ENCODE results near the gene MX2.
"Not testable (repeated sequence)": the region's sequence is repeated elsewhere in the genome, so short reads cannot be mapped to it uniquely, and the experiment has no call there.

MX2 gene

DNA sequence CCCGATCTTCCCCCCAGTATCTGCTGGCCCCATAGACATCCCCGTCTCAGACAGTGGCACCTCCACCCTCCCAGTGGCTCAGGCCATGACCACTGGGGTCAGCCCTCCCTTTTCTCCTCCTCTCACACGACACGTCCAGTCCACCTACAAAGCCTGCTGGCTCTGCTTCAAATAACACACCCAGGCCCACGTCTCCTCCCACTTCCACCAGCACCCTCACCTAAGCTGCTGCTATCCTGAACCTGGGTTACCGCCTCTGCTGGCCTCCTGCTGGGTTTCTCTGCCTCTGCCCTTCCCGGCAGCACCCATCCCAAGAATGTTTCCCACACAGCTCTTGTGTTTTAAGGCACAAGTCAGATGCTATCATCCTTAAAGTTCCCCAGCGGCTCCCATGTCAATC is 26.0 kb downstream of the MX2 start:
- no peak for DNase-seq

DNA sequence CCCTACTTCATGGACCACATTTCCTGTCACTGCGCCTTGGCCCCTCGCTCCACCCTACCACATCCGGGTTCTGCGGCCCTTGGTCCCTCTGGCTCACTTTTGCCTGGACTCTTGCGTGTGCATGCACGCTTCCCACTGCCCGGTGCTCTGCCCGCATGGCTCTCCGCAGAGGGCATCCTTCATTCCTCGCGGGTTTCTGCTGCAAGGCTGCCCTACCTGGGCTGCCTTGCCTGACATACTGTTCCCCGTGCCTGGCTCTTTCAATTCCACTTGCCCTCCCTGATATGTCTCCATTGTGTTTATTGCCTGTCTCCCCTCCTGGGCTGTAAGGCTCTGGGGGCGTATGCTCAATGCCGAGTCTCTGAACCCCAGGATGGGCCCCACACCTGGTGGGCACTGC is 26.4 kb downstream of the MX2 start:
- no peak for DNase-seq

DNA sequence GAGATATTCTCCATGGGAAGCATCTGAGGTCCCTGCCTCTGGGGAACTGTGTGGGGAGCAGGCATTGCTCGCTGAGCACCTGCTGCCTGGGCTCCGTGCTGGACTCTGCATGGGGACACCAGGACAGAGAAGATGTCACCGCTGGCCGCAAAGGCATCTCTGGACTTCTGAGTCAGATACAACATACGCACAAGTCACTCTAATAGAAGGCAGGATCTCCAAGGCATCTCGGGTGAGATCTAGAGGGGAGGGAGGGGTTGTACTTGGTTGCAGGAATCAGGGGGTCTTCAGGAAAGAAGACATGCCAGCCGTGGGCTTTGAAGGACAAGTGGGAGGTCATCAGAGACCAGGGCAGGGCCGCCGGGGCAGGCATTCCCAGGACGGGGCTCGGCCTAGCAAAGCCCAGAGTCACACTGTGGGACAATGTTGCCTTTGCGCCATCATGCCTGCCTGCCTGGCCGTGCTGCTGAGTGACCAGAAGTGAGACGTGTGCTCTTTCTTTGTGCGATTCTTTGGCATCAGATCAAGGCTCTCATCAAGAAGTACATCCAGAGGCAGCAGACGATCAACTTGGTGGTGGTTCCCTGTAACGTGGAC is 28.3 kb downstream of the MX2 start:
- DNase-seq = no peak

DNA sequence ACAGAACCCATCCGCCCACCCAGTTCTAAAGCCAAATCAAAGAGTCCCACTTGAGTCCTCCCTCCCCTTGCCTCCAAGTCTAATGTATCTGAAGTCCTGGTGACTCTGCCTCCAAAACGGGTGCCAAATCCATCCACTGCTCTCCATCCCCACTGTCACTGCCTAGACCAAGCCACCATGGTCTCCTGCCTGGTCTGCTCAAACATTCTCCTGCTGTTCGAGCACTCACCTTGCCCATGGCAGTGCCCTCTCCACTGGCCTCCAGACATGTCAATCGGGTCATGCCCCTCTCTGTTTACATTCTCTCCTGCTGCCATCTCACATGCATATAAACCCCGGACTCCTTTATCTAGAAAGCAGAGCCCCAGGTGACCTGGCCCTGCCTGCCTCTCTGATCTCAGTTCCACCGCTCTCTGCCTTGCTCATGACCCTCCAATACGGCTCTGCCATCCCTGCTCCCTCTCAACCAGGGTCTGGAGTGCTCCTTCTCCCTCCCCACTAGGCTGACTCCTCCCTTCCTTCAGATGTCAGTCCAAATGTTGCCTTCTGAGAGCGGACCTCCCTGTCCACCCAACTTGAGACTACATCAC is 32.1 kb downstream of the MX2 start:
- no peak for DNase-seq

DNA sequence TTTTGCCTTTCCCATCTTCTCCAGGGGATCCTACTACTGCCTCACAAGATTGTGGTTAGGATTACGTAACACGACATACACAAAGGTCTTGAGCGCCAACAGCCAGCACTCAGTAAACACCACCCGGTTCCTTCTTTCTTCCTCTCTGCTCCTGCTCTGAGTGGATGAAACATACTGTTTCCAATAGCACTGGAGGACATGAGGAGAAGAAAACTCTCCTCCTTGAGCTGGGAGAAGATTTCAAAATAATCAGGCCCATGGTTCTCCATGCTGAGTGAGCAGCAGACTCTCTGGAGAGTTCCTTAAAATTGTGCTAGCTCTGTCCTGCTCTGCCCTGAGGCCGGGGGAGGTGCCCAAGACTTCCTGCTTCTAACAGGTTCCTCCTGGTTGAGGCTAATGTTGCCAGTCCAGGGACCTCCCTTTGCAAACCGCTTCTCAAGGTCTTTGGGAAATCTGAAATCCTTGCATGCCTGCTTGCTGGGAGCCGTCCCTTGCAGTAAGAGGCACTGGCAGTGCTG is 34.8 kb downstream of the MX2 start:
- DNase-seq = no peak

DNA sequence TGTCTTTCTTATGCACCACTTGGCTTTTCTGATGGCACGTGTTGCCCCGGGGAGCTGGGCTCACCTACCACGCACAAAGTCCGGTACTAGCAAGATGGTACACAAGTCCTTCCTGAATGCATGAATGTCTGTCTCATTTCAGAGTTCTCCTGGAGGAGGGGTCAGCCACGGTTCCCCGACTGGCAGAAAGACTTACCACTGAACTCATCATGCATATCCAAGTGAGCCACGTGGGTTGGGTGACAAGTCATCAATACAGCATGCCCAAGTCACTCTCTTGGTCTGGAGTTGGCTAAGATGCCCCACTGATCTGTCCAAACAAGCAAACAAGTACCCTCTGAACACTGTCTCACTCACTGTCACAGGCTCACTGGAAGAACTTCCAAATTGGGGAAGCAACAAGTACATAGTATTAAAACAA is 35.7 kb downstream of the MX2 start:
- DNase-seq = no peak

DNA sequence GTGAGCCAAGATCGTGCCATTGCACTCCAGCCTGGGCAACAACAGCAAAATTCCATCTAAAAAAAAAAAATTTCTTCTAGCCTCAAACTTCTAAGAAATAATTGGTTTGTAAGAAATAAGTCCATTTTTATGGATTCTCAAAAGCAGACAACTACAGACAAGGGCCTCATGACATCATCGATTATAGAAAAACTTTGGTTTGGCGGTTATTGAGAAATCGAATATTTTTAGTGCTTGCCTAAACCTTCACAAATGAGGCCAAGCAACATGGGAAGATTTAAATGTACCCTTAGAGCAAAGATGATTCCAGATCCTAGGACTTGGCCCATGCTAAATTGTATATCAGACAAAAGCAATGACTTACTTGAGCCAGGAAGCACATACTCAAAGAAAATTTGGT is 36.4 kb downstream of the MX2 start:
- DNase-seq = no peak

DNA sequence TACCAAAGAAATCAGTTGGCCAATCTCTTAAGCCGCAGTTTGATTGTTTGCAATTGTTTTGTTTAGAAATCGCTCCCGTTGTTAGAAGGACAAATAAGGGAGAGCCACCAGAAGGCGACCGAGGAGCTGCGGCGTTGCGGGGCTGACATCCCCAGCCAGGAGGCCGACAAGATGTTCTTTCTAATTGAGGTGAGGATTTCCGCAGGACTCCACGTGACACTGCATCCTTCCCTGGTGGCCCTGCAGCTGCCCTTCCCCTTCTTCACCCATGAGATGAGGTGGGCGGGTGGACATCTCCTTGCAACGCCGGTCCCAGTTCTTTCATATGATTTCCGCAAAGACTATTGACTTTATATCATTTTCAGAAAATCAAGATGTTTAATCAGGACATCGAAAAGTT is 37.0 kb downstream of the MX2 start:
- DNase-seq = no peak

DNA sequence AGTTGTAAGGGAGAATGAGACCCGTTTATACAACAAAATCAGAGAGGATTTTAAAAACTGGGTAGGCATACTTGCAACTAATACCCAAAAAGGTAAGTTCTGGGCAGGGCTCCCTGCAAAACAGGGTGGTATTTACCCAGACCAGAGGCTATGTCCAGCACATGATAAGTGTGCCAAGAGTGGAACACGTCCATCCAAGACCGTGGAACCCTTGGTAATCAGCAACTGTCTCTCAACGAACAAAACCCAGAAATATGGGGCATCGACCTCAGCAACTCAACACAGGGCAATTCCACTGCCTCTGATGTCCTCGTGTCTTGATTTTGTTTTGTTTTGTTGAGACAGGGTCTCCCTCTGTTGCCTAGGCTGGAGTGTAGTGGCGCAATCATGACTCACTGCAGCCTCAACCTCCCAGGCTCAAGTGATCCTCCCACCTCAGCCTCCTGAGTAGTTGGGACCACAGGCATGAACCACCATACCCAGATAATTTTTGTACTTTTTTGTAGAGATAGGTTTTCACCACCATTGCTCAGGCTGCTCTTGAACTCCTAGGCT is 37.5 kb downstream of the MX2 start:
- no peak for DNase-seq

DNA sequence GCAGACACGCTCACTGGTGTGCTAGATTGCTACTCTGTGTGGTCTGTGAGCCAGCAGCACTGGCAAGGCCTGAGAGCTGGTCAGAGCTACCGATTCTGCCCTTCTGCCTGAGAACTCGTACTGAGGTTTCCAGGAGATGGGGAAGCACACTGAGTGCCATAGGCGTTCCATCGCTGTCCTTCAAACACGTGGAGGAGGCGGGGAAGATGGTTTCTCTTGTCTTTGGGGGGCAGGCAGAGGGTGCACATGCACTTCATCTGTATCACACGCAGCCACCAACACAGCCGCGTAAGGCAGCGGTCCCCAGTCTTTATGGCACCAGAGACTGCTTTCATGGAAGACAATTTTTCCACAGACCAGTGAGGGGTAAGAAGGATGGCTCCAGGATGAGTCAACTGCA is 40.4 kb downstream of the MX2 start:
- no peak for DNase-seq

DNA sequence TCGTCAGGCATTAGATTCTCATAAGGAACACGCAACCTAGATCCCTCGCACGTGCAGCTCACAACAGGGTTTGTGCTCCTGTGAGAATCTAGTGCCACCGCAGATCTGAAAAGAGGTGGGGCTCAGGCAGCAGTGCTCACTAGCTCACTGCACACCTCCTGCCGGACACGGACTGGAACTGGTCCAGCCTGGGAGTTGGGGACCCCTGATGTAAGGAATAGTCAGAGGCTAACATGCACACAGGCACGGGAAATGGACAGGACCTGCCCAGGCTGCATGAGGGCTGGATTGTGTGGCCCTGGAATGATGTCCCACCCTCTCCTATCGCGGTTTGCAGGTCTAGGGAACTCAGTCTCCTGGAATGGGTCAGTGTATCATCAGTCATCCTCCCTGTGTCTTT is 41.0 kb downstream of the MX2 start:
- DNase-seq = no peak

DNA sequence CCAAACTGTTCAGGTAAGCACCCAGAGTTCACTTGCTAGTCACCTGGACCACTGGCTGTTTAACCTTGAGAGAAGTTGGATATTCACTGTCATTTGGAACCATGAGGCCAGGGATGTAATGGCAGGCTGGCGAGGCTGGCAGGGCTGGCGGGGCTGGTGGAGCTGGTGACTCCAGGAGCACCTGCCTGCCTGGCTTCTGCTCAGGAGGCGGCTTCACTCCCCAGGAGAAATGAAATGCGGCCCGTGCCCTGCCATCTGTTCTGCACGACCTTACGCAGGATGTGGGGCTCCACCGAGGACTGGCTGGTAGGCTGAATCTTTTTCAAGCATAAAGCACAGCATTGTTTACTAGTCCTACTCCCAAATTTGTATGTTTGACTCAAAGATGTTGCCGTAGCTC is 41.5 kb downstream of the MX2 start:
- no peak for DNase-seq

DNA sequence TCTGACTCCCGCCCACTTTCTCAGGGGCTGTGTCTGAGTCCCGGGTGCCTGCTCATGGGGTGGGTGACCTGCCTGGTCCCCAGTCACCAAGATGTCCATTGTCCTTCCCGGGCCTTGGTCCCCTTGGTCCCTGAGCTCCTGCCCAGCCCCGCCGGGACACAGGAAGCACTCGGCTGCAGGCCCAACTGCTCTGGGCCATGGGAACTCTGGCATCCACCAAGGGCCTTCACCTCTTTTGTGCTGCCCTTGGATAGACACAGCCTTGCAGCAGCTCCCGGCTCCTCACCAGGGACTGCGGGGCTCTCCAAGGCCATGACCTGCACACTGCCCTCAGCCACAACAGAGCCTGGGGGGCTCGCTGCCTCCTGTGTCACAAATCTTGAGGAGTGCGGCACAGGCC is 42.1 kb downstream of the MX2 start:
- no peak for DNase-seq

DNA sequence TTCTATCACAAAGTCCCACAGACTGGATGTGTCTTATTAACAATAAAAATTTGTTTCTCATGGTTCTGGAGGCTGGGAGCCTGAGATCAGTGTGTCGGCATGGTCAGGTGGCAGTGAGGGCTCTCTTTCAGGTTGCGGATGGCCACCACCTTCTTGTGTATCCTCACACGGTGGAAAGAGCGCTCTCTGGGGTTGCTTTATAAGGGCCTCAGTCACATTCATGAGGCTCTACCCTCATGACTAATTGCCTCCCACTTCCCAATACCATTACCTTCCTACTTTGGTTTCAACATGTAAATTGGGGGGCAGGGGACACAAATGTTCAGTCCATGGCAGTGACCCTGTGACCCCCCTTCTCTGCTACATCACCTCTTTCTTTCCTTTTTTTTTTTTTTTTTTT is 43.5 kb downstream of the MX2 start:
- no peak for DNase-seq

DNA sequence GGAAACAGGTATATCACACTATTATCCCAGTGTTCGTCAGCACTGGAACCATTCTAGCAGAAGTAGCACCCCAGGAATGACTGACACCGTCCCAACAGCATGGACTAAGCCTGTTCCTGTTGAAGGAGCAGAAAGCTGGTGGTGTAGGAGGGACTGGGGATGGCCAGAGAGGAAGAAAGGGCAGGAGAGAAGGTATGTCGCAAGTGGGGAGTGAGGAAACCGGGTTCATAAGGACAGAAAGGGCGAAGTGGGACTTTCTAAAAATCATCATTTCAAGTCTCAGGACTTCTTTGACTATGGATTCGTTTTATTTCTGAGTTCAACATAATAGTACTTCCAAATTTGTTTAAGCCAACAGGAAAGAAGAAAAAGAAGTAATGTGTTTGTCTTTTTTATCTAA is 44.5 kb downstream of the MX2 start:
- no peak for DNase-seq

DNA sequence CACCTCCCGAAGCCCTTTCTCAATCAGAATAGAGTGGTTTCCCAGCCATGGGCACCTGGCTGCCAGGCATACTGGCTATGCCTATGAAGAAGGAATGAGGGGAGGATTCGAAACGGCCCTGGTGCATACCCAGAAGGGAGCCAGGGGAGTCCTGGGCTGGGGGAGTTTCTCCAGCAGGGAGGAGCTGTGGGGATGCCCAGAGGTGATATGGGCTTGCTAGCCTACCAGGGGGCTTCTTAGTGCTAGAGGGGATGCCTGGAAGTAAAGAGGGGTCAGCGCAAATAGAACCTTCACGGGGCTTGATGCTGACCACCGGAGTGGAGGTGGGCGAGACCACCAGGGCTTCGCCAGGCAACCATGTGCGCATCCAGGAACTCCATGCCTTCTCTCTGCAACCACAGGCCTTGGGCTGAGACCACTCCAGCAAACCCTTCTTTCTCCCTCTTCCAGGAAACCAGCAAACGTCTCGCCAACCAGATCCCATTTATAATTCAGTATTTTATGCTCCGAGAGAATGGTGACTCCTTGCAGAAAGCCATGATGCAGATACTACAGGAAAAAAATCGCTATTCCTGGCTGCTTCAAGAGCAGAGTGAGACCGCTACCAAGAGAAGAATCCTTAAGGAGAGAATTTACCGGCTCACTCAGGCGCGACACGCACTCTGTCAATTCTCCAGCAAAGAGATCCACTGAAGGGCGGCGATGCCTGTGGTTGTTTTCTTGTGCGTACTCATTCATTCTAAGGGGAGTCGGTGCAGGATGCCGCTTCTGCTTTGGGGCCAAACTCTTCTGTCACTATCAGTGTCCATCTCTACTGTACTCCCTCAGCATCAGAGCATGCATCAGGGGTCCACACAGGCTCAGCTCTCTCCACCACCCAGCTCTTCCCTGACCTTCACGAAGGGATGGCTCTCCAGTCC is 46.0 kb downstream of the MX2 start:
- no peak for DNase-seq

DNA sequence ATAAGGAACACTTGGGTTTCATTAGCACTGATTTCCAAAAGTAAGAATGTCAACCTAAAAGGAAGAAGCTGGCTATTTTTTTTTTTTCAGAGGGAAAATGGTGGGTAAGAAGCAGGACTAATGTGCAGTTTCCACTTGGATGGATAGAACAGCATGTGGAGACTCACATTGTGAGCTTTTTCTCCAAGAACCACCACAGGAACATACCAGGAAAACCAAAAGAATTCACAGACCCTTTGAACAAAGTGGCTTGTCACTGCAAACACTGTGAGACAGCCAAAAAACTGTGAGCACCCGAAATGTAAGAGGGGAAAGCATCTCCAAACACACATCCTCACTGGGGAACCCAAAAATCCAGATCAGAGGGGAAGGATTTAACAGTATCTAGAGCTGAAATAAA is 48.5 kb downstream of the MX2 start:
- no peak for DNase-seq

DNA sequence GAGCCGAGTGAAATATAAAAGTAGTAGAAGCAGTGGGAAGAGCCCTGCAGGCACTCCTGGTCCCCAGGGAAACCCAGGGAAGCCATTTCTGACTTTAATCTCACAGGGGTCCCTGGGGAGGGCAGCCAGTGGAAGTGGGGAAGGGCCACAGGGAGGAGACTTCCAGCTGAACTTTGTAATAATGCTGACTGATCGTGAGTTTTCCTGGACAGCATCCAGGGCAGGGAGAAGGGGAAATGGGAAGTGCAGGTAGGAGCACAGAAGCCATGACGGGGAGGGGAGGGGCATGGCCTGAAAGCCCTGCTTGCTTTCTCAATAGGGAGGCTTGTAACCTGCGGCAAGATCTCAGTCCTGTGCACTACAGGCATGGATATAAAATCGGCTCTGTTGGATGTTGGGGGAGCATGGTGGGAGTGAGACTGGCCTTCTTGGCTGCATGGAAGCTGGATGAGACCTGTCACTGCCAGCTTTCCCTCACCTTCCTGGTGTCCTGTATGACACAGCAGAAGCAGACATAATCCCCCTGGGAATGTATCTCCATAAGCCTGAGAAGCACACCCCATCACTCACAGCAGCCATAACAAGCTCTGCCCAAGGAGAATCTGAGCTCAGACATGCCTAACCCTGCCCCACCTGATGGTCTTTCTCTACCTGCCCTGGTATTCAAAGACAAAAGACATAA is 49.1 kb downstream of the MX2 start:
- no peak for DNase-seq

DNA sequence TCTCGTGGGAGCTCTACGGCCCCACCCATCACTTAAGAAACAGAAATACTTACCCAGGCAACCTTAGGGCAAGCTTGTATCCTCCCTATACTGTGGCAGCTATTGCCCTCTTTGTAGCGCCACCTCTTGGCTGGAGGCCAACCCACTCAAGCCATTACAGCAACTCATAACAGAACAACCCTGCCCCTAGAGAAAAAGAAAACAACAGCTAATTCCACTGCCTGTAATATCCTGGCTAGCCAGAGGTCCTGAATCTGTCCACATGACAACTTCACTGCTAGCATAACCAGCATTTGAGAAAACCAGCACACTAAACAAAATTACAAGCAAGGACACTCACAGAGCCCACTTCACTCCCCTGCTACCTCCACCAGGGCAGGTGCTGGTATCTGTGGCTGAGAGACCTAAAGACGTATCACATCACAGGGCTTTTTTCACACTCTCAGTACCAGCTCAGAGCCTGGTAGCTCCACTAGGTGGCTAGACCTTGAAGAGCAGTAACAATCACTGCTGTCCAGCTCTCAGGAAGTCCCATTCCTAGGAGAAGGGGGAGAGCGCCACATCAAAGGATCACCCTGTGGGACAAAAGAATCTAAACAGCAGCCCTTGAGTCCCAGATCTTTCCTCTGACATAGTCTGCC is 49.7 kb downstream of the MX2 start:
- no peak for DNase-seq

DNA sequence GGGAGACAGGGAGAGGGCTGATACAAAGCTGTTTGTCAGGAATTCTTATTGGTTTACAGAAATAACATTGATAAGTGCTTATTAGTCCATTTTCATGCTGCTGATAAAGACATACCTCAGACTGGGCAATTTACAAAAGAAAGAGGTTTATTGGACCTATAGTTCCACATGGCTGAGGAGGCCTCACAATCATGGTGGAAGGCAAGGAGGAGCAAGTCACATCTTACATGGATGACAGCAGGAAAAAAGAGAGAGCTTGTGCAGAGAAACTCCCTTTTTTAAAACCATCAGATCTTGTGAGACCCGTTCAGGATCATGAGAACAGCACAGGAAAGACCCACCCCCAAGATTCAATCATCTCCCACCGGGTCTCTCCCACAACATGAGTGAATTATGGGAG is 55.7 kb downstream of the MX2 start:
- not testable (repeated sequence) for DNase-seq

DNA sequence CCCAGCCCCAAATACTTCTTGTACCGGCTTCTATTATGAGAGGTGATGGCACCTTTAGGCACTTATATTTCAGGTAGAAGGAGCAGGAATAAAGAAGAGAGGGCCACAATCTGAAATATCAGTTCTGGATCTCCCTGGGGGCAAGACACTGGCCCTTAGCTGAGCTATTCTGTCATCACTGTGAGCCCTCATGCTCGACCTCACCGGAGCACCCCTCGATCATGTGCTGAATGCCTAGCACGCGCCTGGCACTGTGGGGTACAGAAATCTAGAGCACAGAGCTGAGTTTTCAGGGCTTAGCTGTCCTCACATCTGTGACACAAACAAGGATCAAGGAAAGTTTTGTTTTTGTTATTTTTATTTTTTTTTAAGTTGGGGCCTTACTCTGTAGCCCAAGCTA is 56.6 kb downstream of the MX2 start:
- no peak for DNase-seq

DNA sequence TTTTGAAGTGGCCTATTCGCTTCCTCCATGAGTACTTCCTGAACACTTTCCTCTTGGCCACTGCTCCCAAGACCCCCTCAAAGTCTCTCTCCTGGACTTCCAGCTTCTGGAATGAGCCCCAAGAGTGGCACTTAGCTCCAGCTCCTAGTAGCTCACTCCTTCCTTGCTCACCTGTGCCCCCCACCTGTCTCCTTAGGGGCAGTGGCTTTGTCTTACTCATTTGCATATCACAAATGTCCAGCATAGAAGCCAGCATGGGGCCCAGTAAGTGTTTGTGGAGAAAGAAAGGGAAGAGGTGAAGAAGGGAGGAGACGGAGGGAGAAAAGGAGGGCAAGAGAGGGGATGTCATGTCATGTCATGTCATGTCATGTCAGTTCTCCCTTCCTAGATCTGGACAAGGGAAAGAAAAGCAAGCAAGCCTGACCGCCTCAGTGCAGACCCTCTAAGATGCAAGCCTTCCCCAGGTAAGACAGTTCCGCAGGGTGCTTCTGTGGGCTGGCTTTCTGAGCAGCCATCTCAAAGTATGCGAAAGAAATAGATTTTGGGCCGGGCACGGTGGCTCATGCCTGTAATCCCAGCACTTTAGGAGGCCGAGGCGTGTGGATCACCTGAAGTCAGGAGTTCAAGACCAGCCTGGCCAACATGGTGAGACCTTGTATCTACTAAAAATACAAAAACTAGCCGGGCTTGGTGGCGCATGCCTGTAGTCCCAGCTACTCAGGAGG is 57.3 kb downstream of the MX2 start:
- DNase-seq = no peak

All from right hindlimb (tissue), 1 donor.